GM23248 (cell line): ENCODE measurements around the gene ANKRD49.

Source experiments
- EZH2 ChIP-seq: fragments of 200-600 bp; sonication (generic); IDR thresholded peaks from 2 replicates; pipeline ENCODE4 v1.6.1; 2018; ENCODE audit warnings: antibody characterized with exemption, mild to moderate bottlenecking; ENCODE audit not compliant: insufficient read depth, poor library complexity, severe bottlenecking
- EZH2phosphoT487 ChIP-seq: fragments of 200-600 bp; sonication (generic); IDR thresholded peaks from 2 replicates; pipeline ENCODE4 v1.6.1; 2018; ENCODE audit warnings: antibody characterized with exemption, moderate library complexity, mild to moderate bottlenecking, low read depth; ENCODE audit not compliant: insufficient read depth

- no peak for TF ChIP-seq EZH2phosphoT487
- no peak for TF ChIP-seq EZH2
Observed at GRCh38 chr11:94449029-94449428, 44.8 kb upstream of the ANKRD49 start.
